Epithelial cell of alveolus of lung (primary cell): Measurements from ENCODE around the gene VPS9D1. TPM values are rescaled to one million over a fixed set of nuclear protein-coding genes. Genes with fewer than 3 reads are reported as not detected.

Experiments used
- total RNA-seq: library from RNA; depleted of rRNA; stranded (reverse); fragments of >200 nt; gene quantifications from 2 replicates; pipeline ENCODE4 v1.2.1, GENCODE V29; 2015

VPS9D1 gene
- total RNA-seq = 8.7 and 11.3 TPM in 2 replicates

DNA sequence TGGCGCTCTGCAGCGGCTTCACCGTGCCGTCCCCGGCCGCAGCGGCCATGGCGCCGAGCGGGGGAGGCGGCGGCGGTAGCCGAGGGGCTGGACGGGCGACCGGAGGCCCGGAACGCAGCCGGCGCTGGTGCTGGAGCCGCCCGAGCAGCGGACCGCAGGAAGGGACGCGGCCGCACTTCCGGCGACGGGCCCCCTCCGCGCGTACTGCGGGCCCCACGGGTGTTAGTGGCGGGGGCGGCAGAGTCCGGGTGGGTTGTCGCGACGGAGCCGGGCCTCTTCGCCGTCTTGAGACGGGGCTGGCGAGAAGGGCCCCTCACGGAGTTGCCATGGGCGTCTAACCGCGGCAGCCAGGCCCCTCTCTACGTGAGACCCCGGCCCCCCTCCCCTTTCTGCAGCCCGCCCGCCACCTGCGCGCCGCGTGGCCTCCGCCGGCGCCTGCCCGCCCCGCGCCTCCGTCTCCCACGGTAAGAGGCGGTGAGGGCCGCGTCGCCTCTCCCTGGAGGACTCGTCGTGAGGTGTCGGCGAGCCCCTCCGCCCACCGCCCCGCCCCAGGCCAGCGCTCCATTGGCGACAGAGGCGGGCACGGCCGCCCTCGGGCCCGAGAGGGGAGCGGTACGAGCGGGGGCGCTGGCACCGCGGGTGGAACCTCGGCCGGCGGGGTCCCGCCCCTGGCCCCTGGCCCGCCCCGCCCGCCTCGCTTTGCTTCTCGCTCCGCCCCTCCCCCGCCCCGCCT lies at the start of gene VPS9D1, which contains the start of gene ZNF276:
Gene VPS9D1, minus strand, starts transcription at position 86 of the 733 bp plus-strand sequence. Its CDS starts 37 bp downstream, at position 49.
Gene ZNF276, plus strand, starts transcription at position 725 of the 733 bp plus-strand sequence. CDS start 104 bp downstream, outside the sequence.

DNA sequence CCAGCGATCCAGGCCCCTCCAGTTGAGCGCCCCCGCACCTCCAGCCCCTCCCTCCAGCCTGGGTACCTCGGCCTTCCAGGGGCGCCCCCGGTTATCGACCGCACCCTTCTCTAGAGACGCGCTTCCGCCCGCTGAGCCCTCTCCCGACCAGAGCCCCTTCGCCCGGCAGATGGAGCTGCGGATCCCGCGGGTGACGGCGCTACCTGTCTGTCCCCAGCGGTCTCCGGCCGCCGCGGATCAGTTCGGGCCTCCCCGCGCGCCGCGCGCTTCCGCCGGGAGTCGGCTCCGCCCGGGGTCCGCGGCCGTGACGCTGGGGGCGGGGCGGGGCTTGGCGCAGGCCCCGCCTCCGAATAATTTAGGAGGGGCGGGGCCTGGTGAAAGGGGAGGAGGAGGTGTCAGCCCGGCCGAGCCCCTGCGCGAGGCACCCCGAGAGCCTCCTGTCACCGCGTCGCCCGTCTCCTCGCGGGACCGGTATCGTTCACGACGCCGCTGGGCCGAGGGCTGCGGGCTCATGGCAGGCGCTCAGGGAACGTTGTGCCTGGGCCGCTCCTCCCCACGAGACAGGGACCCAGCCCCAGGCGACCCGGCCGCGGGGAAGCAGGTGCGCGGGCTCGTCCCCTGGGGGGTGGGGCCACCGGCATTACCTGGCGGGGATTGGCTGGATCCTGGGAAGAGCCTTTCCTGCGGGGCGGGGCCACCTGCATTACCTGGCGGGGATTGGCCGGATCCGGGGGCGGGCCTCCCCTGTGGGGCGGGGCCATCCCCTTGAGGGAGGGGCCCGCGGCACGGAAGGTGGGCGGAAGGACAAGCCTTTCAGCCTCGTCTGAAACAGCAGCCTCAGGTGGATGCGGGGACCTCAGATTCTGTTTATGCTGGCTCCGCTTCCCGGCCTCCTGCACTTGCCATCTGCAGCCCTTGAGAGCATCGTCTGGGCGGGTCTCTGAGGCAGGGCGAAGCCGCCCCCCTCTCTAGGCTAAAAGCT lies 19.0 kb downstream of the VPS9D1 start, which contains the start of gene SPATA2L:
Gene SPATA2L, minus strand, starts transcription at position 281 of the 982 bp plus-strand sequence. CDS start 473 bp downstream, outside the sequence.

GRCh38 chr16:89686520-89687091 lies 34.1 kb downstream of the VPS9D1 start, which contains the start of gene CDK10:
Gene CDK10 (plus strand): TSS chr16:89686689. CDS start chr16:89686711, 22 bp downstream.

GRCh38 chr16:89657442-89658220 lies 63.1 kb downstream of the VPS9D1 start, which contains the start of the genes CHMP1A and SPATA33:
Gene CHMP1A (minus strand): TSS chr16:89657708. CDS start chr16:89657588, 120 bp downstream.
Gene SPATA33 (plus strand): TSS chr16:89657836. CDS start chr16:89657912, 76 bp downstream.

Other genes with a start within 250 kb of the VPS9D1 start
- 59.1 and 108 TPM in 2 replicates for gene ANKRD11, start 230.3 kb downstream of the VPS9D1 start, total RNA-seq
- gene SPG7, start 212.5 kb downstream of the VPS9D1 start, total RNA-seq = 71.8 and 85.9 TPM in 2 replicates
- 9,540 and 18,030 TPM in 2 replicates for gene RPL13, start 160.2 kb downstream of the VPS9D1 start, total RNA-seq
- gene CPNE7, start 145.1 kb downstream of the VPS9D1 start, total RNA-seq = 20.0 and 46.3 TPM in 2 replicates
- 0.26 and 6.7 TPM in 2 replicates for gene DPEP1, start 107.3 kb downstream of the VPS9D1 start, total RNA-seq
- 95.1 and 158 TPM in 2 replicates for gene CHMP1A, start 63.2 kb downstream of the VPS9D1 start, total RNA-seq
- gene SPATA33, start 63.1 kb downstream of the VPS9D1 start, total RNA-seq = 2.3 and 3.7 TPM in 2 replicates
- gene CDK10, start 34.2 kb downstream of the VPS9D1 start, total RNA-seq = 32.7 and 46.1 TPM in 2 replicates
- gene SPATA2L, start 19.2 kb downstream of the VPS9D1 start, total RNA-seq = 10.4 and 20.0 TPM in 2 replicates
- gene ZNF276, start 639 bp upstream of the VPS9D1 start, total RNA-seq = 5.7 and 27.6 TPM in 2 replicates
- 11.3 and 11.6 TPM in 2 replicates for gene FANCA, start 95.7 kb upstream of the VPS9D1 start, total RNA-seq
- 0.78 and 1.3 TPM in 2 replicates for gene SPIRE2, start 107.6 kb upstream of the VPS9D1 start, total RNA-seq
- gene TCF25, start 152.7 kb upstream of the VPS9D1 start, total RNA-seq = 146 and 211 TPM in 2 replicates
- gene MC1R, start 198.0 kb upstream of the VPS9D1 start, total RNA-seq = 4.9 and 6.6 TPM in 2 replicates
- gene TUBB3, start 202.4 kb upstream of the VPS9D1 start, total RNA-seq = 83.7 and 231 TPM in 2 replicates
- gene DEF8, start 227.9 kb upstream of the VPS9D1 start, total RNA-seq = 104 and 110 TPM in 2 replicates